ENCODE measurements around the gene SLC25A20.
"Not testable (repeated sequence)": the region's sequence is repeated elsewhere in the genome, so short reads cannot be mapped to it uniquely, and the experiment has no call there.

The SLC25A20 gene

GRCh38 chr3:48847053-48847503 lies 51.6 kb downstream of the SLC25A20 start:
- DNase-seq (ENCODE audit: low read depth in 2 of 2, low spot score in 1 of 2), result peak; percentile 13 to 17

GRCh38 chr3:48845170-48845569 lies 53.5 kb downstream of the SLC25A20 start:
- no peak for DNase-seq (ENCODE audit: low read depth in 2 of 2, low spot score in 1 of 2)

- no peak for DNase-seq (ENCODE audit: low read depth in 2 of 2, low spot score in 1 of 2)
Measured at GRCh38 chr3:48837163-48837562, 61.5 kb downstream of the SLC25A20 start.

- no peak for DNase-seq (ENCODE audit: low read depth in 2 of 2, low spot score in 1 of 2)
Measured at GRCh38 chr3:48835650-48836366, 62.9 kb downstream of the SLC25A20 start.

- DNase-seq (ENCODE audit: low read depth in 2 of 2, low spot score in 1 of 2), result no peak
Measured at GRCh38 chr3:48832684-48833083, 66.0 kb downstream of the SLC25A20 start.

GRCh38 chr3:48830715-48831114 lies 68.0 kb downstream of the SLC25A20 start:
- no peak for DNase-seq (ENCODE audit: low read depth in 2 of 2, low spot score in 1 of 2)

GRCh38 chr3:48829525-48829924 lies 69.2 kb downstream of the SLC25A20 start:
- DNase-seq (ENCODE audit: low read depth in 2 of 2, low spot score in 1 of 2), result not testable (repeated sequence)

GRCh38 chr3:48827874-48828273 lies 70.8 kb downstream of the SLC25A20 start:
- DNase-seq (ENCODE audit: low read depth in 2 of 2, low spot score in 1 of 2), result not testable (repeated sequence)

- no peak for DNase-seq (ENCODE audit: low read depth in 2 of 2, low spot score in 1 of 2)
Measured at GRCh38 chr3:48826451-48826850, 72.2 kb downstream of the SLC25A20 start.

- no peak for DNase-seq (ENCODE audit: low read depth in 2 of 2, low spot score in 1 of 2)
Measured at GRCh38 chr3:48820612-48821324, 77.9 kb downstream of the SLC25A20 start.

- DNase-seq (ENCODE audit: low read depth in 2 of 2, low spot score in 1 of 2), result no peak
Measured at GRCh38 chr3:48819234-48820221, 79.2 kb downstream of the SLC25A20 start.

- no peak for DNase-seq (ENCODE audit: low read depth in 2 of 2, low spot score in 1 of 2)
Measured at GRCh38 chr3:48811524-48811923, 87.2 kb downstream of the SLC25A20 start.
